Measurements from ENCODE around the gene GLI2. TPM values are rescaled to one million over a fixed set of nuclear protein-coding genes. Genes with fewer than 3 reads are reported as not detected.

Gene GLI2
- total and polyA plus RNA-seq, 7 donors, result 0.20 to 2.4 (median 0.66) TPM

- Histone ChIP-seq H3K4me3 (no peak overlapping the region), H3K27ac (no peak overlapping the region), H3K9me3 (no peaks in the 10 kb centered on the region), H3K4me1 (no peaks in the 10 kb centered on the region), H3K36me3 (ENCODE audit: insufficient read depth in 1 of 2, low read depth in 1 of 2) (no peaks in the 10 kb centered on the region), H3K27me3 (ENCODE audit: insufficient read depth in 3 of 3, low read length in 2 of 3) (no peaks in the 10 kb centered on the region)
- TF ChIP-seq, protein P1, sequence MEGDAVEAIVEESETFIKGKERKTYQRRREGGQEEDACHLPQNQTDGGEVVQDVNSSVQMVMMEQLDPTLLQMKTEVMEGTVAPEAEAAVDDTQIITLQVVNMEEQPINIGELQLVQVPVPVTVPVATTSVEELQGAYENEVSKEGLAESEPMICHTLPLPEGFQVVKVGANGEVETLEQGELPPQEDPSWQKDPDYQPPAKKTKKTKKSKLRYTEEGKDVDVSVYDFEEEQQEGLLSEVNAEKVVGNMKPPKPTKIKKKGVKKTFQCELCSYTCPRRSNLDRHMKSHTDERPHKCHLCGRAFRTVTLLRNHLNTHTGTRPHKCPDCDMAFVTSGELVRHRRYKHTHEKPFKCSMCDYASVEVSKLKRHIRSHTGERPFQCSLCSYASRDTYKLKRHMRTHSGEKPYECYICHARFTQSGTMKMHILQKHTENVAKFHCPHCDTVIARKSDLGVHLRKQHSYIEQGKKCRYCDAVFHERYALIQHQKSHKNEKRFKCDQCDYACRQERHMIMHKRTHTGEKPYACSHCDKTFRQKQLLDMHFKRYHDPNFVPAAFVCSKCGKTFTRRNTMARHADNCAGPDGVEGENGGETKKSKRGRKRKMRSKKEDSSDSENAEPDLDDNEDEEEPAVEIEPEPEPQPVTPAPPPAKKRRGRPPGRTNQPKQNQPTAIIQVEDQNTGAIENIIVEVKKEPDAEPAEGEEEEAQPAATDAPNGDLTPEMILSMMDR (IDR thresholded peaks at IDR 0.05), result no peak
- DNase-seq (no peak), ATAC-seq (no peak)
- intact Hi-C loops (cut with DNase I), result no loop called here
- WGBS, 3 donors, result 84 to 87% (median 86%) methylated on average over 14 to 15 of the region's 15 CpGs
Measured at GRCh38 chr2:120762341-120763061, 26.8 kb downstream of the GLI2 start.

- TF ChIP-seq, protein P1 (IDR thresholded peaks at IDR 0.05), result no peak
- no peak for DNase-seq
Measured at GRCh38 chr2:120763508-120763907, 27.8 kb downstream of the GLI2 start.

DNA sequence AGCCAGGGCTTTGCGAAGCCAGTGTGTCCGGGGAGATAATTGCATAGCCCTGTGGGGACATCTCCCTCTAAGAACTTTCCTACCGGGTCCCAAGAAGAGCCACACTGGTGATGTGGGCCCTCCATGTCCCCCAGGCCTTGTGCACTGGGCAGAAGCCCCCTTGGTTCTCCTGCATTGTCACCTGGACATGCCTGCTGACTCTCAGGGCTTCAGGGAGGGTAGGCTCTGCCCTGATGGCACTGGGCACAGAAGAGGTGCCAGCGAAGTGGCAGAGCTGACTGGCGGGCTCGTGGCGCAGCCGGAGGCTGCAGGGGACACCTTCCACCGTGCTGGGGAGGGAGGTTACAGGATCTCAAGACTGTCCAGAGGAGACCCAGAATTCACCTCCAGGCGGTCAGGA, 28.3 kb downstream of the GLI2 start:
- ATAC-seq, result no peak
- intact Hi-C loops (cut with DNase I), result no loop called here
- WGBS, 3 donors, result 73 to 89% (median 76%) methylated on average over 10 of the region's 10 CpGs
- H3K27ac ChIP-seq, result no peak overlapping the region
- no peak overlapping the region for H3K4me3 ChIP-seq
- no peak for DNase-seq
- TF ChIP-seq, protein P1 (IDR thresholded peaks at IDR 0.05), result no peak
- no peaks in the 10 kb centered on the region for H3K4me1 ChIP-seq
- no peaks in the 10 kb centered on the region for H3K9me3 ChIP-seq
- H3K36me3 ChIP-seq (ENCODE audit: insufficient read depth in 1 of 2, low read depth in 1 of 2), result no peaks in the 10 kb centered on the region
- no peaks in the 10 kb centered on the region for H3K27me3 ChIP-seq (ENCODE audit: insufficient read depth in 3 of 3, low read length in 2 of 3)

More at GRCh38 chr2:120763508-120763907, 27.8 kb downstream of the GLI2 start:
- no peaks in the 10 kb centered on the region for H3K36me3 ChIP-seq (ENCODE audit: insufficient read depth in 1 of 2, low read depth in 1 of 2)
- no peaks in the 10 kb centered on the region for H3K9me3 ChIP-seq
- H3K4me1 ChIP-seq, result no peaks in the 10 kb centered on the region
- ATAC-seq, result no peak
- no peaks in the 10 kb centered on the region for H3K27me3 ChIP-seq (ENCODE audit: insufficient read depth in 3 of 3, low read length in 2 of 3)
- intact Hi-C loops (cut with DNase I), result no loop called here
- no peak overlapping the region for H3K4me3 ChIP-seq
- H3K27ac ChIP-seq, result no peak overlapping the region
- WGBS, 3 donors, result 67 to 85% (median 75%) methylated on average over 8 of the region's 8 CpGs

DNA sequence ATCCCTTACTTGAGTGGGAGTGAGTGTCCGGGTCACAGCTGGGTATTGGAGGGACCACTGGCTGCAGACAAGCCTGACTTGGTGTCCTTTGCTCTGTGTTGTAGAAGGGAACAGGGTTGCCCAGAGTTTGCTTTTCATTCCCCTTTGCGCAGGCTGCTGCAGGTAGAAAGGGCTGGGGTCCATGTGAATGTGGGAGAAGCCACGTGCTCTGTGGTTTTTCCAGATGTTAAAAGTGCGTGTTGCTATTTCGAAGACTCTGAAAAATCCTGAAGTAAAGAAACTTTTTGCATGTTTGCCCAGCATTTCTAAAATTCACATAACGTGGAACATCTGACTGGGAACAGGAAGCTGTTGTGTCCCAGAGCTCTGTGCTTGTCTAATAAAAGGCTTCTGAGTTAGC, 28.8 kb downstream of the GLI2 start:
- DNase-seq (no peak), ATAC-seq (no peak)
- intact Hi-C loops (cut with DNase I), result no loop called here
- H3K27me3 ChIP-seq (ENCODE audit: insufficient read depth in 3 of 3, low read length in 2 of 3), result no peaks in the 10 kb centered on the region
- TF ChIP-seq, protein P1 (IDR thresholded peaks at IDR 0.05), result no peak
- no peaks in the 10 kb centered on the region for H3K9me3 ChIP-seq
- no peak overlapping the region for H3K27ac ChIP-seq
- H3K36me3 ChIP-seq (ENCODE audit: insufficient read depth in 1 of 2, low read depth in 1 of 2), result no peaks in the 10 kb centered on the region
- H3K4me3 ChIP-seq, result no peak overlapping the region
- WGBS, 3 donors, result 72 to 81% (median 77%) methylated on average over 6 of the region's 6 CpGs
- H3K4me1 ChIP-seq, result no peaks in the 10 kb centered on the region
